IMR-90 (cell line): ENCODE measurements around the gene TBCD. TPM values are rescaled to one million over a fixed set of nuclear protein-coding genes. Genes with fewer than 3 reads are reported as not detected.

Experiments used
- ATAC-seq: fragments of 200-7000 bp; cut with Tn5 transposase; 2 replicates; pipeline ENCODE4 v1.9.1; 2020; ENCODE audit warnings: low read depth, mild to moderate bottlenecking, moderate library complexity
- BruUV-seq: library from RNA; stranded (reverse); fragments of 400-500 nt; replicated peaks from 2 replicates; lab custom pipeline; 2021; lab: Mats Ljungman, UMichigan
- CTCF ChIA-PET: fragments of 300-600 bp; formaldehyde crosslinking; extraction: SDS; loops from one replicate; lab custom pipeline; 2021; ENCODE audit warnings: antibody characterized with exemption; lab: Yijun Ruan, JAX
- POLR2A ChIA-PET: fragments of 300-600 bp; sonication (Branson Sonifier 250); formaldehyde crosslinking; loops from one replicate; lab custom pipeline; 2022; ENCODE audit warnings: antibody characterized with exemption; ENCODE audit not compliant: unreplicated experiment; lab: Charles Lee
- DNase-seq: peaks from one replicate; pipeline ENCODE4 v3.0.0; 2013
- H2AFZ ChIP-seq: replicated peaks from 2 replicates; pipeline ENCODE3; 2013; ENCODE audit warnings: low read length, mild to moderate bottlenecking; ENCODE audit not compliant: poor library complexity
- H2AK5ac ChIP-seq: 2 replicates; pipeline ENCODE4 v1.6.1; 2013; ENCODE audit warnings: low read depth, low read length, inconsistent platforms
- H2AK9ac ChIP-seq: replicated peaks from 2 replicates; pipeline ENCODE3; 2013; ENCODE audit warnings: mild to moderate bottlenecking, low read depth, low read length, moderate library complexity; ENCODE audit not compliant: poor library complexity
- H2BK120ac ChIP-seq: 2 replicates; pipeline ENCODE4 v1.6.1; 2013; ENCODE audit warnings: low read depth, low read length, inconsistent platforms
- H2BK15ac ChIP-seq: 3 replicates; pipeline ENCODE4 v1.6.1; 2013; ENCODE audit warnings: low read depth, low read length, inconsistent platforms
- H2BK20ac ChIP-seq: 2 replicates; pipeline ENCODE4 v1.6.1; 2013; ENCODE audit warnings: low read depth, mild to moderate bottlenecking, inconsistent platforms, low read length, moderate library complexity
- H2BK5ac ChIP-seq: 2 replicates; pipeline ENCODE4 v1.6.1; 2013; ENCODE audit warnings: mild to moderate bottlenecking, low read depth, low read length, inconsistent platforms; ENCODE audit not compliant: poor library complexity, severe bottlenecking
- H3K14ac ChIP-seq: replicated peaks from 2 replicates; pipeline ENCODE4 v1.6.1; 2013; ENCODE audit warnings: low read depth, low read length, inconsistent platforms
- H3K18ac ChIP-seq: 2 replicates; pipeline ENCODE4 v1.6.1; 2013; ENCODE audit warnings: low read depth, low read length, control low read depth
- H3K23ac ChIP-seq: 2 replicates; pipeline ENCODE4 v1.6.1; 2013; ENCODE audit warnings: low read depth, low read length, inconsistent platforms
- H3K27ac ChIP-seq: 2 replicates; pipeline ENCODE4 v1.5.1; 2013; ENCODE audit warnings: mild to moderate bottlenecking, control low read depth, low read length; ENCODE audit not compliant: insufficient read depth
- H3K27me3 ChIP-seq: 2 replicates; pipeline ENCODE4 v1.6.1; 2013; ENCODE audit warnings: low read length; ENCODE audit not compliant: control insufficient read depth, insufficient read depth
- H3K36me3 ChIP-seq: 2 replicates; pipeline ENCODE4 v1.6.1; 2013; ENCODE audit warnings: low read length, mixed read lengths; ENCODE audit not compliant: control insufficient read depth, insufficient read depth
- H3K4ac ChIP-seq: 2 replicates; pipeline ENCODE4 v1.6.1; 2013; ENCODE audit warnings: low read depth, low read length, inconsistent platforms
- H3K4me1 ChIP-seq: 2 replicates; pipeline ENCODE4 v1.6.1; 2013; ENCODE audit warnings: low read length, mixed read lengths; ENCODE audit not compliant: control insufficient read depth, insufficient read depth
- H3K4me2 ChIP-seq: 2 replicates; pipeline ENCODE4 v1.6.1; 2013; ENCODE audit warnings: low read depth, mild to moderate bottlenecking, control low read depth, low read length, moderate library complexity
- H3K4me3 ChIP-seq: 2 replicates; pipeline ENCODE4 v1.5.1; 2013; ENCODE audit warnings: low read depth, mild to moderate bottlenecking, control low read depth, low read length, moderate library complexity; ENCODE audit not compliant: insufficient read depth
- H3K56ac ChIP-seq: 2 replicates; pipeline ENCODE4 v1.6.1; 2013; ENCODE audit warnings: low read length, inconsistent platforms; ENCODE audit not compliant: insufficient read depth; ENCODE audit errors: extremely low read depth
- H3K79me1 ChIP-seq, 2 experiments: 2 replicates each; pipeline ENCODE4 v1.6.1; 2013; ENCODE audit warnings: low read length in 2 of 2, inconsistent platforms in 1 of 2, low read depth in 1 of 2
- H3K9ac ChIP-seq: 2 replicates; pipeline ENCODE4 v1.6.1; 2013; ENCODE audit warnings: low read depth, low read length, control low read depth
- H3K9me1 ChIP-seq: 2 replicates; pipeline ENCODE4 v1.6.1; 2013; ENCODE audit warnings: low read length, inconsistent platforms; ENCODE audit not compliant: insufficient read depth
- H3K9me3 ChIP-seq: 2 replicates; pipeline ENCODE4 v1.6.1; 2013; ENCODE audit warnings: low read length; ENCODE audit not compliant: control insufficient read depth, insufficient read depth
- H4K20me1 ChIP-seq: 2 replicates; pipeline ENCODE4 v1.6.1; 2013; ENCODE audit warnings: low read length, inconsistent platforms; ENCODE audit not compliant: insufficient read depth
- H4K5ac ChIP-seq: 2 replicates; pipeline ENCODE4 v1.6.1; 2013; ENCODE audit warnings: mild to moderate bottlenecking, low read depth, low read length, control low read depth
- H4K8ac ChIP-seq, 2 experiments: 2 replicates each; pipeline ENCODE4 v1.6.1; 2013; ENCODE audit warnings: low read depth in 2 of 2, low read length in 2 of 2, control low read depth in 1 of 2, inconsistent platforms in 1 of 2
- H4K91ac ChIP-seq: 2 replicates; pipeline ENCODE4 v1.6.1; 2013; ENCODE audit warnings: low read depth, low read length, inconsistent platforms; ENCODE audit not compliant: insufficient read depth
- BHLHE40 ChIP-seq: fragments of 150-350 bp; IDR thresholded peaks from 2 replicates; pipeline ENCODE4 v1.6.1; 2016; ENCODE audit warnings: mild to moderate bottlenecking, low read depth, low read length
- CEBPB ChIP-seq: IDR thresholded peaks from 2 replicates; pipeline ENCODE4 v1.6.1; 2012; ENCODE audit warnings: low read depth, low read length, improper control_type of control experiment
- CHD1 ChIP-seq: IDR thresholded peaks from 2 replicates; pipeline ENCODE4 v1.6.1; 2012; ENCODE audit warnings: low read depth, low read length, improper control_type of control experiment
- MAFK ChIP-seq: IDR thresholded peaks from 2 replicates; pipeline ENCODE4 v1.6.1; 2012; ENCODE audit warnings: low read depth, low read length, improper control_type of control experiment
- POLR2A ChIP-seq: IDR thresholded peaks from 2 replicates; pipeline ENCODE4 v1.6.1; 2012; ENCODE audit warnings: mild to moderate bottlenecking, low read depth, low read length
- RFX5 ChIP-seq: IDR thresholded peaks from 2 replicates; pipeline ENCODE4 v1.8.0; 2012; ENCODE audit warnings: low read depth, mild to moderate bottlenecking, low read length, moderate library complexity
- SMC3 ChIP-seq: fragments of 150-350 bp; IDR thresholded peaks from 2 replicates; pipeline ENCODE4 v1.6.1; 2016; ENCODE audit warnings: low read depth, mild to moderate bottlenecking, antibody characterized with exemption, low read length, moderate library complexity
- WGBS, 2 experiments: methylation state at CpG; one replicate each; pipeline versions ENCODE4 v1.1.5 to v1.1.7; 2013; ENCODE audit warnings: missing lambda C conversion rate in 2 of 2; ENCODE audit not compliant: insufficient read length in 1 of 2; ENCODE audit errors: extremely low coverage in 2 of 2; 5-methylcytosine and 5-hydroxymethylcytosine counted together
- dilution Hi-C: fragments of 300-500 bp; cut with HindIII; formaldehyde crosslinking; loops from one replicate; pipeline ENCODE4 v1.14.3; 2018; ENCODE audit warnings: low sequenced_read_pairs; ENCODE audit not compliant: unreplicated experiment
- in situ Hi-C: fragments of 300-500 bp; cut with MboI; formaldehyde crosslinking; loops from 3 replicates; pipeline ENCODE4 v1.14.3; 2019; ENCODE audit warnings: low sequenced_read_pairs, inconsistent platforms, mixed read lengths
- intact Hi-C: fragments of 100-400 bp; cut with micrococcal nuclease; formaldehyde crosslinking; loops from 2 replicates; pipeline ENCODE4 v1.10.0; 2022
- polyA plus RNA-seq, 3 experiments: library from polyadenylated mRNA; depleted of rRNA; stranded (reverse); fragments of >200 nt; gene quantifications; 2 replicates each; pipeline ENCODE4 v1.2.3, GENCODE V29; 2012; ENCODE audit warnings: low replicate concordance in 1 of 3
- total RNA-seq: library from RNA; depleted of rRNA; stranded (reverse); fragments of >200 nt; gene quantifications from 2 replicates; pipeline ENCODE4 v1.2.3, GENCODE V29; 2012
- TF ChIP-seq, protein P1 (sequence below): fragments of 150-350 bp; IDR thresholded peaks from 2 replicates; pipeline ENCODE4 v1.6.1; 2016; ENCODE audit warnings: low read depth, mild to moderate bottlenecking, low read length, moderate library complexity, borderline replicate concordance
- TF ChIP-seq, protein P2 (sequence below): conservative IDR thresholded peaks from 2 replicates; pipeline ENCODE4 v1.5.1; 2012; ENCODE audit warnings: mild to moderate bottlenecking, low read depth, low read length, improper control_type of control experiment
- TF ChIP-seq, protein P3 (sequence below): fragments of 150-350 bp; IDR thresholded peaks from 2 replicates; pipeline ENCODE4 v1.6.1; 2017; ENCODE audit warnings: mild to moderate bottlenecking, antibody characterized with exemption, low read length, low read depth

TBCD gene
- total and polyA plus RNA-seq, 2 of the 4 experiments (the other 2 are of a cell fraction): 21.9 to 54.5 TPM

DNA sequence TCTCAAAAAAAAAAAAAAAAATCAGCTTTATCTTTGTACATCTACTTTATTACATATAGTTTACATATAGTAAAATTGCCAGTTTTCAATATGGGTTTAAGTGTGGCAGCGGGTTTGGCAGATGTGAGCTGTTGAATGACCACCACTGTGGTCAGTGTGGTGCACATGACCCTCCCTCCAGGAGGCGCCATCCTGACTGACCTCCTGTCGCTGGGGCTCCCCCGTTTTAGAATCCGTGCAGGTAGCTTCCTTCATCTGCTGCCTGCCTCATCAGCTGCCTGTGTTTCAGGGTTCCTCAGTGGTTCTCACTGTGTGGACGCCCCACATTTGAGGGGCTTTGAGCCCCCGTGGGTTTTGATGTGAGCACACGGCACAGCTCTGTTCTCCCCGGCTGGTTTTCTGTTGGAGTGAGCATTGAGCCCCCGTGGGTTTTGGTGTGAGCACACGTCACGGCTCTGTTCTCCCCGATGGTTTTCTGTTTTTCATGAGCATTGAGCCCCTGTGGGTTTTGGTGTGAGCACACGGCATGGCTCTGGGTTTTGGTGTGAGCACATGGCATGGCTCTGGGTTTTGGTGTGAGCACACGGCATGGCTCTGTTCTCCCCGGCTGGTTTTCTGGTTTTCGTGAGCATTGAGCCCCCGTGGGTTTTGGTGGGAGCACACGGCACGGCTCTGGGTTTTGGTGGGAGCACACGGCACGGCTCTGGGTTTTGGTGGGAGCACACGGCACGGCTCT is 145.8 kb downstream of the TBCD start:
- Histone ChIP-seq H3K27me3 (no peaks in the 10 kb centered on the region), H2BK20ac (no peak overlapping the region), H4K91ac (no peak overlapping the region; the same call in 1 of the 2 replicates), H4K5ac (no peak overlapping the region), H3K4ac (no peak overlapping the region), H3K27ac (no peak overlapping the region), H3K18ac (no peak overlapping the region), H3K79me1 (peaks cover 6 to 27% of the 10 kb centered on the region in 2 experiments; a peak in 3 of 4 replicates), H2AK9ac (no peak overlapping the region), H3K4me1 (peaks cover 13% of the 10 kb centered on the region), H3K4me2 (no peak overlapping the region), H2BK5ac (no peak overlapping the region), H2BK120ac (no peak overlapping the region), H3K36me3 (peaks cover 8% of the 10 kb centered on the region), H3K14ac (no peak overlapping the region), H3K9me1 (peaks cover 16% of the 10 kb centered on the region), H3K56ac (no peak overlapping the region), H4K8ac (no peak overlapping the region), H3K4me3 (no peak overlapping the region), H2BK15ac (no peak overlapping the region), H2AFZ (no peak overlapping the region), H2AK5ac (no peak overlapping the region), H3K9me3 (no peaks in the 10 kb centered on the region), H3K23ac (no peak overlapping the region), H3K9ac (no peak overlapping the region), H4K20me1 (no peaks in the 10 kb centered on the region)
- intact Hi-C loops (no loop called here), in situ Hi-C loops (no loop called here), dilution Hi-C loops (no loop called here)
- no peak for DNase-seq
- WGBS, 2 experiments: 98% methylated on average over 8 of the region's 24 CpGs; no CpG with 5 or more reads in 1 of the 2 experiments
- ATAC-seq: no peak
- ChIA-PET POLR2A (no interaction called here), CTCF (interaction anchor here (0.8 kb wide), 1 partner anchor 12 kb away, joined by 3 read pairs; no protein-coding TSS in a partner anchor)
- TF ChIP-seq POLR2A (no peak), RFX5 (no peak), MAFK (no peak), SMC3 (no peak), CHD1 (no peak), BHLHE40 (no peak), CEBPB (no peak)
- TF ChIP-seq, protein P1, sequence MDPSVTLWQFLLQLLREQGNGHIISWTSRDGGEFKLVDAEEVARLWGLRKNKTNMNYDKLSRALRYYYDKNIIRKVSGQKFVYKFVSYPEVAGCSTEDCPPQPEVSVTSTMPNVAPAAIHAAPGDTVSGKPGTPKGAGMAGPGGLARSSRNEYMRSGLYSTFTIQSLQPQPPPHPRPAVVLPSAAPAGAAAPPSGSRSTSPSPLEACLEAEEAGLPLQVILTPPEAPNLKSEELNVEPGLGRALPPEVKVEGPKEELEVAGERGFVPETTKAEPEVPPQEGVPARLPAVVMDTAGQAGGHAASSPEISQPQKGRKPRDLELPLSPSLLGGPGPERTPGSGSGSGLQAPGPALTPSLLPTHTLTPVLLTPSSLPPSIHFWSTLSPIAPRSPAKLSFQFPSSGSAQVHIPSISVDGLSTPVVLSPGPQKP: no peak
- TF ChIP-seq, protein P2, sequence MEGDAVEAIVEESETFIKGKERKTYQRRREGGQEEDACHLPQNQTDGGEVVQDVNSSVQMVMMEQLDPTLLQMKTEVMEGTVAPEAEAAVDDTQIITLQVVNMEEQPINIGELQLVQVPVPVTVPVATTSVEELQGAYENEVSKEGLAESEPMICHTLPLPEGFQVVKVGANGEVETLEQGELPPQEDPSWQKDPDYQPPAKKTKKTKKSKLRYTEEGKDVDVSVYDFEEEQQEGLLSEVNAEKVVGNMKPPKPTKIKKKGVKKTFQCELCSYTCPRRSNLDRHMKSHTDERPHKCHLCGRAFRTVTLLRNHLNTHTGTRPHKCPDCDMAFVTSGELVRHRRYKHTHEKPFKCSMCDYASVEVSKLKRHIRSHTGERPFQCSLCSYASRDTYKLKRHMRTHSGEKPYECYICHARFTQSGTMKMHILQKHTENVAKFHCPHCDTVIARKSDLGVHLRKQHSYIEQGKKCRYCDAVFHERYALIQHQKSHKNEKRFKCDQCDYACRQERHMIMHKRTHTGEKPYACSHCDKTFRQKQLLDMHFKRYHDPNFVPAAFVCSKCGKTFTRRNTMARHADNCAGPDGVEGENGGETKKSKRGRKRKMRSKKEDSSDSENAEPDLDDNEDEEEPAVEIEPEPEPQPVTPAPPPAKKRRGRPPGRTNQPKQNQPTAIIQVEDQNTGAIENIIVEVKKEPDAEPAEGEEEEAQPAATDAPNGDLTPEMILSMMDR: no peak
- TF ChIP-seq, protein P3, sequence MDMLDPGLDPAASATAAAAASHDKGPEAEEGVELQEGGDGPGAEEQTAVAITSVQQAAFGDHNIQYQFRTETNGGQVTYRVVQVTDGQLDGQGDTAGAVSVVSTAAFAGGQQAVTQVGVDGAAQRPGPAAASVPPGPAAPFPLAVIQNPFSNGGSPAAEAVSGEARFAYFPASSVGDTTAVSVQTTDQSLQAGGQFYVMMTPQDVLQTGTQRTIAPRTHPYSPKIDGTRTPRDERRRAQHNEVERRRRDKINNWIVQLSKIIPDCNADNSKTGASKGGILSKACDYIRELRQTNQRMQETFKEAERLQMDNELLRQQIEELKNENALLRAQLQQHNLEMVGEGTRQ: no peak
- BruUV-seq: no TSS peak
